Common myeloid progenitor, CD34-positive (primary cell): ENCODE results near the gene GPR21.

ENCODE experiments used
- CTCF ChIA-PET: fragments of 350-600 bp; sonication (Branson Sonifier 250); formaldehyde crosslinking; loops from one replicate; lab custom pipeline; 2021; ENCODE audit warnings: antibody characterized with exemption; lab: Charles Lee
- POLR2A ChIA-PET: fragments of 350-600 bp; sonication (Branson Sonifier 250); formaldehyde crosslinking; loops from one replicate; lab custom pipeline; 2021; ENCODE audit warnings: antibody characterized with exemption; lab: Charles Lee
- DNase-seq, 3 donors: peaks; one replicate each; pipeline versions ENCODE4 v3.0.0 to v3.0.0-alpha.2; 2013
- H3K27ac ChIP-seq, 2 experiments: 1 replicate in 1 of 2; 2 replicates in 1 of 2; pipeline ENCODE4 v1.7.0; 2013; ENCODE audit warnings: inconsistent platforms in 2 of 2, low read length in 2 of 2, mild to moderate bottlenecking in 2 of 2, low read depth in 1 of 2, moderate library complexity in 1 of 2; ENCODE audit not compliant: severe bottlenecking in 2 of 2, insufficient read depth in 1 of 2, poor library complexity in 1 of 2
- H3K27me3 ChIP-seq, 5 experiments: replicated peaks in 2 of 5; 1 replicate in 3 of 5; 2 replicates in 2 of 5; pipeline versions ENCODE4 v1.6.1 to v1.7.0; 2013; ENCODE audit warnings: low read length in 4 of 5, mild to moderate bottlenecking in 2 of 5, moderate library complexity in 2 of 5, inconsistent platforms in 1 of 5; ENCODE audit not compliant: insufficient read depth in 5 of 5, control insufficient read depth in 4 of 5
- H3K36me3 ChIP-seq, 4 experiments: 1 replicate in 2 of 4; 2 replicates in 2 of 4; pipeline versions ENCODE4 v1.6.1 to v1.7.0; 2013; ENCODE audit warnings: low read length in 3 of 4, control low read depth in 1 of 4, mild to moderate bottlenecking in 1 of 4; ENCODE audit not compliant: control insufficient read depth in 4 of 4, insufficient read depth in 4 of 4
- H3K4me1 ChIP-seq, 4 experiments: 1 replicate in 3 of 4; 2 replicates in 1 of 4; pipeline versions ENCODE4 v1.6.1 to v1.7.1; 2013; ENCODE audit warnings: low read length in 3 of 4, mild to moderate bottlenecking in 3 of 4, control low read depth in 1 of 4, inconsistent platforms in 1 of 4, moderate library complexity in 1 of 4; ENCODE audit not compliant: control insufficient read depth in 4 of 4, insufficient read depth in 4 of 4; ENCODE audit errors: control extremely low read depth in 1 of 4
- H3K4me3 ChIP-seq, 7 experiments: 1 replicate in 4 of 7; 2 replicates in 3 of 7; pipeline versions ENCODE4 v1.5.1 to v1.7.0; 2013; ENCODE audit warnings: mild to moderate bottlenecking in 7 of 7, low read length in 6 of 7, moderate library complexity in 6 of 7, inconsistent platforms in 2 of 7, low read depth in 2 of 7, control low read depth in 1 of 7; ENCODE audit not compliant: insufficient read depth in 4 of 7, control insufficient read depth in 1 of 7; ENCODE audit errors: extremely low read depth in 1 of 7
- H3K9me3 ChIP-seq, 5 experiments: 1 replicate in 4 of 5; 2 replicates in 1 of 5; pipeline versions ENCODE4 v1.6.1 to v1.7.1; 2013; ENCODE audit warnings: low read length in 4 of 5, mild to moderate bottlenecking in 2 of 5, inconsistent platforms in 1 of 5, low read depth in 1 of 5, moderate library complexity in 1 of 5; ENCODE audit not compliant: control insufficient read depth in 4 of 5, insufficient read depth in 2 of 5; ENCODE audit errors: control extremely low read depth in 1 of 5
- WGBS: methylation state at CpG from one replicate; pipeline ENCODE4 v1.1.5; 2013; ENCODE audit not compliant: insufficient coverage; 5-methylcytosine and 5-hydroxymethylcytosine counted together

The GPR21 gene

DNA sequence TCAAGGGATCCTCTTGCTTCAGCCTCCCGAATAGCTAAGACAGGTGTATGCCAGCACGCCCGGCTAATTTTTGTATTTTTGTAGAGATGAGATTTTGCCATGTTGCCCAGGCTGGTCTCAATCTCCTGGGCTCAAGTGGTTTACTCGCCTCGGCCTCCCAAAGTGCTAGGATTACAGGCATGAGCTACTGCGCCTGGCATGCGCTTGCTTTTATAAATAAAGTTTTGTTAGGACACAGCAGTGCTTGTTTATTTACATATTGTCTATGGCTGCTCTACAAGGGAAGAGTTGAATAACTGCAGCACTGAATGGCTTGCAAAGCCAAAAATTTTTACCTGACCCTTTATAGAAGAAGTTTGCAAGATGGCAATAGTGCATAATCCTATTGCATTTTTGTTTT, 27.7 kb downstream of the GPR21 start:
- no peak overlapping the region for H3K27ac ChIP-seq
- WGBS, result 97% methylated on average over 6 of the region's 7 CpGs
- CTCF ChIA-PET, result interaction anchor here (1.5 kb wide), 1 partner anchor 13 kb away, joined by 3 read pairs; no protein-coding TSS in a partner anchor
- no peaks in the 10 kb centered on the region for H3K27me3 ChIP-seq
- peaks cover 0 to 15% (median 5%) of the 10 kb centered on the region in 4 experiments for H3K4me1 ChIP-seq
- H3K9me3 ChIP-seq, result no peaks in the 10 kb centered on the region
- POLR2A ChIA-PET, result interaction anchor here (0.6 kb wide), 1 partner anchor 172 kb away, joined by 3 read pairs; no protein-coding TSS in a partner anchor
- no peak overlapping the region for H3K4me3 ChIP-seq
- no peak for DNase-seq
- H3K36me3 ChIP-seq, result peaks cover 9 to 31% (median 15%) of the 10 kb centered on the region in 4 experiments

DNA sequence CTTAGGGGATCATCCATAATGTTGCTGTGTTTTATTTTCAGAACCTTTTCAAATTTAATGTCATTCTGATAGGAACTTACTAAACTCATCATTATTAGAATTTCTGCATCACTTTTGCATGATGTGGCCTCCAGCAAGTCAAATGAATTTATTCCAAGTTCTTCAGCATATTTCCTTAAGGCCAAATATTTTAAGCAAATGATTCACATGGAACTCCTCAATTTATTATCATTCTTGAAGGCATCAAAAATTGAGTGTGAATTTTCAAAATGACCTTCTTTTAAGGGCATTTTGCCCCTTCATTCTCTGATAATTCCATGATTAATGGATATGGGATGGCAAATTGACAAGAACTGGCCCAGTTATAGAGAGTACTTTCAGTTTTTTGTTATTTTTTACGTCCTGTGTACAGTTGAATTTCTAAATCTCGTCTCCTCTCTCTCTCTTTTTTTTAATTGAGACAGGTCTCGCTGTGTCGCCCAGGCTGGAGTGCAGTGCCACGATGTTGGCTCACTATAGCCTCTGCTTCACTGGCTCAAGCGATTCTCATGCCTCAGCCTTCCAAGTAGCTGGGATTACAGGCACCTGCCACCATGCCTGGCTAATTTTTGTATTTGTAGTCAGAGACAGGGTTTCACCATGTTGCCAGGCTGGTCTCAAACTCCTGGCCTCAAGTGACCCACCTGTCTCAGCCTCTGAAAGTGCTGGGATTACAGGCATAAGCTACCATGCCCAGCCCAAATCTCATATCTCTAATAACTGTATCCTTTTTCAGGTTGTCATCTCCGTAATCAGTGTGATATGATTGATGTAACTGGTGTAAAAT, 29.1 kb downstream of the GPR21 start:
- WGBS, result 93% methylated on average over 6 of the region's 7 CpGs
- DNase-seq, result no peak
- no peak overlapping the region for H3K27ac ChIP-seq
- POLR2A ChIA-PET, result no interaction called here
- no peaks in the 10 kb centered on the region for H3K9me3 ChIP-seq
- peaks cover 13 to 42% (median 27%) of the 10 kb centered on the region in 4 experiments for H3K36me3 ChIP-seq
- CTCF ChIA-PET, result interaction anchor here (0.6 to 2.0 kb wide), 6 partner anchors 9 to 283 kb away, joined by 3 to 7 read pairs (median 4); no protein-coding TSS in a partner anchor
- H3K4me3 ChIP-seq, result no peak overlapping the region
- H3K4me1 ChIP-seq, result peaks cover 0 to 15% (median 5%) of the 10 kb centered on the region in 4 experiments
- H3K27me3 ChIP-seq, result no peaks in the 10 kb centered on the region

DNA sequence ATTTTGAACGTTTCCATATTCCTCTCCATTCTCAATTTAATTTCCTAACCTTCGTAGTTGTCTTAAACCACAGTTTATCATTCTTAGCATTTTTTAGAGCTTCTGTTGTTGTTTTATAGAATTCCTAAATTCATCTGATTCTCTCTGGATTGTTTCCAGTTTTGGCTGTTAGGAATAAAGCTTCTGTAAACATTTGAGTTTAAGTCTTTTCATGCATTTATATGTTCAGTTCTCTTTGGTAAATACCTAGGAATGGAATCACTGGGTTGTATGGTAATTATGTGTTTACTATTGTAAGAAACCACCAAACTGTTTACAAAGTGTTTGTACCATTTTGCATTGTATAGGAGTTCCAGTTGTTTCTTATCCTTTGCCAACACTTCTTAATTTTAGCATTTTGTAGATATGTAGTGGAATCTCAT, 29.7 kb downstream of the GPR21 start:
- no peak overlapping the region for H3K4me3 ChIP-seq
- ChIA-PET CTCF (interaction anchor here (0.6 to 2.0 kb wide), 9 partner anchors 10 to 319 kb away, joined by 3 to 7 read pairs (median 3); no protein-coding TSS in a partner anchor), POLR2A (no interaction called here)
- H3K9me3 ChIP-seq, result no peaks in the 10 kb centered on the region
- peaks cover 0 to 15% (median 5%) of the 10 kb centered on the region in 4 experiments for H3K4me1 ChIP-seq
- no peak overlapping the region for H3K27ac ChIP-seq
- H3K36me3 ChIP-seq, result peaks cover 16 to 47% (median 29%) of the 10 kb centered on the region in 4 experiments
- no CpG with 5 or more reads among the region's 2 CpGs for WGBS
- DNase-seq, result no peak
- H3K27me3 ChIP-seq, result no peaks in the 10 kb centered on the region

DNA sequence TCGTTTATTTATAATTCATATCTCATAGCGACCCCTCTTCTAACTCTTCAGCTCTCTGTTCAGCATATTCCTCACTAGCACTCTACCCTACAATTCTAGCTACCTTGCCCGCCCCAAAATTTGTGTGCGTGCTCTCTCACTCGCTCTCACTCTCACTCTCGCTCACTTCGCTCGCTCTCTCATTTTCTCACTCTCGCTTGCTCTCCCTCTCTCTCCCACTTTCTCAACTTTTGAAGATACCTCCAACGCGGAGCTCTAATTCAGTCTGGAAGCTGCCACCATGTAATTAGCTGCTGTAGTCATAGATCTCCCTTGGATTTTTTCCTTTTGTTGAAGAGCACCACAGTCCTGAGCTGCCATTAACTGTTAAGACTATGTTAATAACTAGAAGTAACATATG, 30.4 kb downstream of the GPR21 start:
- POLR2A ChIA-PET, result interaction anchor here (0.7 kb wide), 1 partner anchor 13 kb away, joined by 3 read pairs; no protein-coding TSS in a partner anchor
- 96% methylated on average over 9 of the region's 11 CpGs for WGBS
- Histone ChIP-seq H3K4me3 (no peak overlapping the region), H3K27me3 (no peaks in the 10 kb centered on the region), H3K36me3 (peaks cover 16 to 50% (median 29%) of the 10 kb centered on the region in 4 experiments), H3K4me1 (peaks cover 0 to 12% (median 4%) of the 10 kb centered on the region in 4 experiments), H3K9me3 (no peaks in the 10 kb centered on the region), H3K27ac (no peak overlapping the region)
- CTCF ChIA-PET, result interaction anchor here (1.1 to 2.0 kb wide), 9 partner anchors 9 to 318 kb away, joined by 3 to 7 read pairs (median 3); no protein-coding TSS in a partner anchor
- DNase-seq, result no peak

DNA sequence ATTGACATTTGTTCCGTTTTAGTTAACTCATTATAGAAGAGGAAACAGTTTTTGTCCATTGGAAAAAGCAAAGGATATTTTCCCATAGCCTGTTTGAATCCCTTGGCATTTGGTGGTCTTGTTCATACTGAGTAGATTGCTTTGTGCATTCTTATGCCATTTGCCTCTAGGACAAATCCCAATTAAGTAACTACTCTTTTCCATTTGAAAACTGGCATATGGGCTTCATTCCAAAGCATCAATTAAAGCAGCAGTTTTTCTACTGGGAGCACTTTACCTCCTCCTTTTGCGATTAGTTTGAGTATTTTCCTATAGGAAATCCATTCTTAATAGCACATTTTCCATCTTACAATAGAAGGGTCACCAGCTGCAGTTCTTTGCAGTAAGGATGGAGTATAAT, 31.2 kb downstream of the GPR21 start:
- Histone ChIP-seq H3K9me3 (no peaks in the 10 kb centered on the region), H3K27me3 (no peaks in the 10 kb centered on the region), H3K4me1 (peaks cover 0 to 10% (median 1%) of the 10 kb centered on the region in 4 experiments), H3K36me3 (peaks cover 18 to 55% (median 32%) of the 10 kb centered on the region in 4 experiments), H3K27ac (peak overlapping the region in 1 of 2 experiments; percentile 29), H3K4me3 (no peak overlapping the region)
- WGBS, result 91% methylated on average over 1 of the region's 2 CpGs
- CTCF ChIA-PET, result interaction anchor here (1.3 to 1.6 kb wide), 2 partner anchors 16 to 28 kb away, joined by 3 read pairs; no protein-coding TSS in a partner anchor
- POLR2A ChIA-PET, result interaction anchor here (0.7 kb wide), 1 partner anchor 13 kb away, joined by 3 read pairs; no protein-coding TSS in a partner anchor
- DNase-seq, result no peak

DNA sequence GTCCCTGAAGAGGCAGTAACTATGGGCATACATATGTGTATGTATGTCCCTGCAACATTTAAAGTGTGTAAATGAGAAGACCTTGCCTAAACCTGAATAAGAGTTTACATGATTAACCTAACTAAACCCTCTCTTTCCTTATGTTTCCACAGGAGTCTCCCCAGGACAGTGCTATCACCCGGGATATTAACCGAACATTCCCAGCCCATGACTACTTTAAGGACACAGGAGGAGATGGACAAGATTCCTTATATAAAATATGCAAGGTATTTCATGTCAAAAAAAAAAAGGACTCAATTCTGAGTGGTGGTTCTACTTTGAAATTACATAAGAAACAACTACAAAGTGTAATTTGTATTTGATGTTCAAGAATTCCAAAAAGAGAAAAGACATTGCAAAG, 31.7 kb downstream of the GPR21 start:
- ChIA-PET POLR2A (no interaction called here), CTCF (no interaction called here)
- Histone ChIP-seq H3K36me3 (peaks cover 22 to 60% (median 37%) of the 10 kb centered on the region in 4 experiments), H3K27me3 (no peaks in the 10 kb centered on the region), H3K4me1 (peaks cover 0 to 9% (median 1%) of the 10 kb centered on the region in 4 experiments), H3K4me3 (no peak overlapping the region), H3K27ac (peak overlapping the region in 1 of 2 experiments; percentile 29), H3K9me3 (no peaks in the 10 kb centered on the region)
- no CpG with 5 or more reads among the region's 2 CpGs for WGBS
- DNase-seq, result no peak
